Fibroblast of gingiva (primary cell): Measurements from ENCODE around the gene NOTCH2NLA.
"Not testable (repeated sequence)": the region's sequence is repeated elsewhere in the genome, so short reads cannot be mapped to it uniquely, and the experiment has no call there.

Experiments used
- DNase-seq: peaks from one replicate; pipeline ENCODE4 v3.0.0-alpha.2; 2011; ENCODE audit warnings: low read depth

NOTCH2NLA gene

GRCh38 chr1:146228710-146229477 is at the start of gene NOTCH2NLA:
NOTCH2NLA (minus strand) TSS chr1:146229021; CDS start chr1:146189337, 39,684 bp downstream.
- peak; percentile 0 for DNase-seq

- not testable (repeated sequence) for DNase-seq
Measured at GRCh38 chr1:146278346-146278745, 49.5 kb upstream of the NOTCH2NLA start.

- DNase-seq, result not testable (repeated sequence)
Measured at GRCh38 chr1:146277087-146277486, 48.3 kb upstream of the NOTCH2NLA start.

GRCh38 chr1:146274083-146274482 is 45.3 kb upstream of the NOTCH2NLA start:
- DNase-seq, result not testable (repeated sequence)

GRCh38 chr1:146273194-146273593 is 44.4 kb upstream of the NOTCH2NLA start:
- not testable (repeated sequence) for DNase-seq

- not testable (repeated sequence) for DNase-seq
Measured at GRCh38 chr1:146272734-146273133, 43.9 kb upstream of the NOTCH2NLA start.

GRCh38 chr1:146271977-146272376 is 43.2 kb upstream of the NOTCH2NLA start:
- DNase-seq, result not testable (repeated sequence)

- DNase-seq, result not testable (repeated sequence)
Measured at GRCh38 chr1:146270129-146270528, 41.3 kb upstream of the NOTCH2NLA start.

GRCh38 chr1:146266179-146266748 is 37.4 kb upstream of the NOTCH2NLA start:
- DNase-seq, result not testable (repeated sequence)

GRCh38 chr1:146264761-146265160 is 35.9 kb upstream of the NOTCH2NLA start:
- not testable (repeated sequence) for DNase-seq

- not testable (repeated sequence) for DNase-seq
Measured at GRCh38 chr1:146260006-146260730, 31.3 kb upstream of the NOTCH2NLA start.

GRCh38 chr1:146257992-146258552 is 29.3 kb upstream of the NOTCH2NLA start:
- DNase-seq, result not testable (repeated sequence)

- not testable (repeated sequence) for DNase-seq
Measured at GRCh38 chr1:146254569-146255197, 25.9 kb upstream of the NOTCH2NLA start.

- not testable (repeated sequence) for DNase-seq
Measured at GRCh38 chr1:146253249-146253855, 24.5 kb upstream of the NOTCH2NLA start.

- DNase-seq, result not testable (repeated sequence)
Measured at GRCh38 chr1:146251523-146251922, 22.7 kb upstream of the NOTCH2NLA start.

GRCh38 chr1:146248643-146249042 is 19.8 kb upstream of the NOTCH2NLA start:
- DNase-seq, result not testable (repeated sequence)

- not testable (repeated sequence) for DNase-seq
Measured at GRCh38 chr1:146236626-146237025, 7.8 kb upstream of the NOTCH2NLA start.

- DNase-seq, result not testable (repeated sequence)
Measured at GRCh38 chr1:146236026-146236601, 7.3 kb upstream of the NOTCH2NLA start.

- not testable (repeated sequence) for DNase-seq
Measured at GRCh38 chr1:146228144-146228682, 608 bp downstream of the NOTCH2NLA start.

GRCh38 chr1:146174531-146174930 is 54.3 kb downstream of the NOTCH2NLA start:
- not testable (repeated sequence) for DNase-seq

- DNase-seq, result not testable (repeated sequence)
Measured at GRCh38 chr1:146167740-146168139, 61.1 kb downstream of the NOTCH2NLA start.
